Retinal pigment epithelial cell (primary cell): ENCODE data around the gene STX1A.
A peak's percentile ranks its signal among the peaks of the same experiment; 100 is the strongest.
"Not testable (repeated sequence)": the region's sequence is repeated elsewhere in the genome, so short reads cannot be mapped to it uniquely, and the experiment has no call there.

Experiments
- DNase-seq: peaks from one replicate; pipeline ENCODE4 v3.0.0-alpha.2; 2010; ENCODE audit warnings: low read depth
- H3K4me3 ChIP-seq: 2 replicates; pipeline ENCODE4 v1.5.1; 2011; ENCODE audit warnings: mild to moderate bottlenecking, low read length, control low read depth, moderate library complexity
- TF ChIP-seq, protein P1 (sequence below): conservative IDR thresholded peaks from 2 replicates; pipeline ENCODE4 v1.5.1; 2011; ENCODE audit warnings: low read depth, low read length, control low read depth, inconsistent platforms

The STX1A gene

DNA sequence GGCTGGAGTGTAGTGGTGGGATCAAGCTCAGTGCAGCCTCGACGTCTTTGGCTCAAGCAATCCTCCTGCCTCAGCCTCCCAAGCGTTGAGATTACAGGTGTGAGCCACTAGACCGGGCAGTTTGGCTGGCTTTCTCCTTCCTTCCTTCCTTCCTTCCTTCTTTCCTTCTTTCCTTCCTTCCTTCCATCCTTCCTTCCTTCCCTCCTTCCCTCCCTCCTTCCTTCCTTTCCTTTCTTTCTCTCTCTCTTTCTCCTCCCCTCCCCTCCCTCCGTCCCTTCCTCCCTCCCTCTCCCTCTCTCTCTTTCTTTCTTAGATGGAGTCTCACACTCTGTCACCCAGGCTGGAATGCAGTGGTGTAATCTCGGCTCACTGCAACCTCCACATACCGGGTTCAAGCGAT is 59.5 kb downstream of the STX1A start:
- no peak overlapping the region for H3K4me3 ChIP-seq
- TF ChIP-seq, protein P1, sequence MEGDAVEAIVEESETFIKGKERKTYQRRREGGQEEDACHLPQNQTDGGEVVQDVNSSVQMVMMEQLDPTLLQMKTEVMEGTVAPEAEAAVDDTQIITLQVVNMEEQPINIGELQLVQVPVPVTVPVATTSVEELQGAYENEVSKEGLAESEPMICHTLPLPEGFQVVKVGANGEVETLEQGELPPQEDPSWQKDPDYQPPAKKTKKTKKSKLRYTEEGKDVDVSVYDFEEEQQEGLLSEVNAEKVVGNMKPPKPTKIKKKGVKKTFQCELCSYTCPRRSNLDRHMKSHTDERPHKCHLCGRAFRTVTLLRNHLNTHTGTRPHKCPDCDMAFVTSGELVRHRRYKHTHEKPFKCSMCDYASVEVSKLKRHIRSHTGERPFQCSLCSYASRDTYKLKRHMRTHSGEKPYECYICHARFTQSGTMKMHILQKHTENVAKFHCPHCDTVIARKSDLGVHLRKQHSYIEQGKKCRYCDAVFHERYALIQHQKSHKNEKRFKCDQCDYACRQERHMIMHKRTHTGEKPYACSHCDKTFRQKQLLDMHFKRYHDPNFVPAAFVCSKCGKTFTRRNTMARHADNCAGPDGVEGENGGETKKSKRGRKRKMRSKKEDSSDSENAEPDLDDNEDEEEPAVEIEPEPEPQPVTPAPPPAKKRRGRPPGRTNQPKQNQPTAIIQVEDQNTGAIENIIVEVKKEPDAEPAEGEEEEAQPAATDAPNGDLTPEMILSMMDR: no peak
- DNase-seq: no peak

DNA sequence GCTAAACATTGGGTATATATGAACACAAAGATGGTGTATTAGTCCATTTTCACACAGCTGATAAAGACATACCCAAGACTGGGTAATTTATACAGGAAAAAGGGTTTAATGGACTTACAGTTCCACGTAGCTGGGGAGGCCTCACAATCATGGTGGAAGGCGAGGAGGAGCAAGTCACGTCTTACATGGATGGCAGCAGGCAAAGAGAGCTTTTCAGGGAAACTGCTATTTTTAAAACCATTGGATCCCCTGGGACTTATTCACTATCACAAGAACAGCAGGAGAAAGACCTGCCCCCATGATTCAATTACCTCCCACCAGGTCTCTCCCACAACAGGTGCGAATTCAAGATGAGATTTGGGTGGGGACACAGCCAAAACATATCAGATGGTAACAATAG is 64.2 kb downstream of the STX1A start:
- H3K4me3 ChIP-seq: not testable (repeated sequence)

DNA sequence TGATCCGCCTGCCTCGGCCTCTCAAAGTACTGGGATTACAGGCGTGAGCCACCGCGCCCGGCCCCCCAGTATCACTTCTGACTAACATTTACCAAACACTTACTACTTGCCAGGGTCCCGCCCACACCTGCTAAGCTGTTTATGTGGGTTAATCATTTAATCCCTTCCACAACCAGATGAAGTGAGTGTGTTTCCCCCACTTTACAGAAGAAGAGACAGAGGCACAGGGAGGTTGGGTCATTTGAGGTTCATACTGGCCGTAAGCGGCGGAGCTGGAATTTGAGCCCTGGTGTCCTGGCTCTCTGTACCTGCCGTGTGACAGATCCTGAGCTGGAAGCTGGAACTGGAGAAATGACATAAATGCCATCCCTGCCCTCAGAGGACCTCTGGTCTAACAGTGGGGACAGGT is 66.9 kb downstream of the STX1A start:
- TF ChIP-seq, protein P1: no peak
- peak; percentile 21 for DNase-seq

More for the DNA sequence above, 64.2 kb downstream of the STX1A start:
- not testable (repeated sequence) for DNase-seq

DNA sequence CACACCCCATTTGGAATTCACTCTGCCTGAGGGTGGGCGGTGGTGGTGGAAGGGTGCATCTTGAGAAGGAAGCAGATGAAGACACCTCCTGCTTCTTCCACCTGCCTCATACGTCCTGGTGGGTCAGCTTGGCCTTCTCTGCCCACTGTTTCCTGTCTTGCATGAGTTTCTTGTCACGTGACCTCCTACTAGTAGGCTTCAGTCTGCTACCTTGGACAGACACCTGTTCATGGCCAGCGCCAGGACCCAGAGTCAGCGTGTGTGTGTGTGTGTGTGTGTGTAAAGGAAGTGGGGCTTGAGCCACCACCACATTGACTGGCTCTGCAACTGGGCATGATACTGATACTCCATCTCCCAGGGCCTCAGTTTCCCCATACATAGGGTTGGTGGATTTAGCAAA is 68.9 kb downstream of the STX1A start:
- no peak for DNase-seq
- TF ChIP-seq, protein P1: no peak

More for the DNA sequence above, 66.9 kb downstream of the STX1A start:
- no peak overlapping the region for H3K4me3 ChIP-seq

DNA sequence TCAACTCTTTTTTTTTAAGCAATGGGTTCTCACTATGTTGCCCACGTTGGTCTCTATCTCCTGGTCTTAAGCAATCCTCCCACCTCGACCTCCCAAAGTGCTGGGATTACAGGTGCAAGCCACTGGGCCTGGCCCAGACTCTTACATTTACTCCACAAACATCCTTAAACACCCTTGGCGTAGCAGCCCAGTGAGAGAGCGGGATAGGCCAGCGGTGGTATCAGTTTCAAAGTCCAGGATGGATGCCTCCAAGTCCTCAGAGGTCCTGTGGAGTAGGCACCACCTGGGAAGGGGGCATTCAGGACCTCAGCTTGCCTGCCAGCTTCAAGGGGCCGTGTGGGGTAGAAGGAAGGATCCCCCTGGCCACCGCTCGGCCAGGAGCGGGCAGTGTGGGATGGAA is 69.9 kb downstream of the STX1A start:
- no peak overlapping the region for H3K4me3 ChIP-seq
- TF ChIP-seq, protein P1: no peak
- no peak for DNase-seq

More for the DNA sequence above, 68.9 kb downstream of the STX1A start:
- no peak overlapping the region for H3K4me3 ChIP-seq
